HG03066 (cell line): ENCODE data around the gene PSPC1.

Experiments used
- ATAC-seq: cut with Tn5 transposase; IDR thresholded peaks from one replicate; pipeline ENCODE4 v1.9.1; 2021; ENCODE audit warnings: low read depth; ENCODE audit not compliant: unreplicated experiment

PSPC1 gene

GRCh38 chr13:19674898-19675297 is 107.8 kb downstream of the PSPC1 start:
- ATAC-seq = no peak

GRCh38 chr13:19673473-19674430 is 109.0 kb downstream of the PSPC1 start:
- no peak for ATAC-seq

GRCh38 chr13:19672990-19673389 is 109.8 kb downstream of the PSPC1 start:
- ATAC-seq = no peak

- no peak for ATAC-seq
Measured at GRCh38 chr13:19670147-19670546, 112.6 kb downstream of the PSPC1 start.

GRCh38 chr13:19668778-19669177 is 114.0 kb downstream of the PSPC1 start:
- ATAC-seq = no peak

- no peak for ATAC-seq
Measured at GRCh38 chr13:19665427-19665859, 117.3 kb downstream of the PSPC1 start.

GRCh38 chr13:19664481-19665230 is 118.1 kb downstream of the PSPC1 start:
- ATAC-seq = no peak

- no peak for ATAC-seq
Measured at GRCh38 chr13:19663416-19663979, 119.2 kb downstream of the PSPC1 start.

GRCh38 chr13:19661561-19661960 is 121.2 kb downstream of the PSPC1 start:
- no peak for ATAC-seq

GRCh38 chr13:19661126-19661525 is 121.6 kb downstream of the PSPC1 start:
- ATAC-seq = no peak

- ATAC-seq = no peak
Measured at GRCh38 chr13:19658831-19659230, 123.9 kb downstream of the PSPC1 start.

- ATAC-seq = no peak
Measured at GRCh38 chr13:19657872-19658591, 124.7 kb downstream of the PSPC1 start.
